Motor neuron (in vitro differentiated cells): ENCODE results near the gene POLN. TPM values are rescaled to one million over a fixed set of nuclear protein-coding genes. Genes with fewer than 3 reads are reported as not detected.

Experiments
- ATAC-seq, 8 experiments: fragments of 200-7000 bp; cut with Tn5 transposase; replicated peaks in 6 of 8; 2 replicates each; pipeline ENCODE4 v1.8.0; 2021; ENCODE audit warnings: mild to moderate bottlenecking in 8 of 8, moderate library complexity in 8 of 8
- H3K27ac ChIP-seq, 2 donors: fragments of 250-450 bp; sonication (Bioruptor Pico); 2 replicates each; pipeline ENCODE4 v1.9.0; 2021; ENCODE audit warnings: antibody characterized with exemption in 2 of 2, mild to moderate bottlenecking in 2 of 2, moderate library complexity in 1 of 2
- H3K4me1 ChIP-seq, 2 donors: fragments of 250-450 bp; sonication (Bioruptor Pico); replicated peaks in 1 of 2; 2 replicates each; pipeline ENCODE4 v1.6.1; 2021; ENCODE audit warnings: antibody characterized with exemption in 2 of 2, mild to moderate bottlenecking in 2 of 2, moderate library complexity in 1 of 2
- H3K4me3 ChIP-seq, 5 donors: fragments of 250-450 bp; sonication (Bioruptor Pico); 2 replicates each; pipeline ENCODE4 v1.9.0; 2021; ENCODE audit warnings: antibody characterized with exemption in 5 of 5, mild to moderate bottlenecking in 5 of 5, moderate library complexity in 4 of 5
- WGBS, 10 experiments: fragments of 450-650 bp; shearing (Covaris generic); methylation state at CpG; one replicate each; pipeline ENCODE4 v1.0.0; 2022; 5-methylcytosine and 5-hydroxymethylcytosine counted together
- in situ Hi-C, 9 experiments: fragments of 400-800 bp; cut with MboI; loops; one replicate each; pipeline ENCODE4 v1.15.0; 2021; ENCODE audit warnings: low sequenced_read_pairs in 9 of 9, low pct_unique_long_range_greater_than_20kb in 2 of 9; ENCODE audit not compliant: unreplicated experiment in 9 of 9
- total RNA-seq, 8 experiments: library from RNA; unstranded; fragments of 300-600 nt; gene quantifications; 2 replicates each; pipeline versions ENCODE4 v1.2.3 to v1.2.4, GENCODE V29; 2022

Gene POLN
- total RNA-seq, 8 experiments from 2014 or later: 0.81 to 5.3 (median 2.7) TPM

- in situ Hi-C loops: no loop called here
- H3K4me1 ChIP-seq: peaks cover 31 to 51% of the 10 kb centered on the region in 2 donors
- H3K27ac ChIP-seq: peak overlapping the region in 1 of 2 donors; percentile 80
- no peak overlapping the region for H3K4me3 ChIP-seq
- peak in 6 of 8 experiments; percentile 7 to 68 (median 61) for ATAC-seq
- 0 to 55% (median 37%) methylated on average over 1 to 7 of the region's 16 CpGs; no CpG with 5 or more reads in 5 of the 10 experiments for WGBS, 10 experiments
These were observed 170.5 kb downstream of the POLN start for GRCh38 chr4:2071252-2071911.

GRCh38 chr4:2070421-2071251 is 171.3 kb downstream of the POLN start:
- peak overlapping the region in 1 of 2 donors; percentile 80 for H3K27ac ChIP-seq
- WGBS, 10 experiments: 40 to 100% (median 92%) methylated on average over 1 to 7 of the region's 22 CpGs; no CpG with 5 or more reads in 3 of the 10 experiments
- no peak for ATAC-seq
- peaks cover 31 to 51% of the 10 kb centered on the region in 2 donors for H3K4me1 ChIP-seq
- no peak overlapping the region for H3K4me3 ChIP-seq
- in situ Hi-C loops: no loop called here

- Histone ChIP-seq H3K4me1 (peaks cover 31 to 51% of the 10 kb centered on the region in 2 donors), H3K4me3 (no peak overlapping the region), H3K27ac (no peak overlapping the region)
- ATAC-seq: no peak
- in situ Hi-C loops: no loop called here
- 40 to 67% (median 60%) methylated on average over 1 to 7 of the region's 14 CpGs; no CpG with 5 or more reads in 7 of the 10 experiments for WGBS, 10 experiments
These were observed 171.9 kb downstream of the POLN start for GRCh38 chr4:2069986-2070385.

GRCh38 chr4:2069161-2069971 is 172.6 kb downstream of the POLN start:
- Histone ChIP-seq H3K4me1 (peaks cover 31 to 54% of the 10 kb centered on the region in 2 donors), H3K4me3 (no peak overlapping the region), H3K27ac (no peak overlapping the region)
- WGBS, 10 experiments: no CpG with 5 or more reads among the region's 17 CpGs
- ATAC-seq: no peak
- in situ Hi-C loops: no loop called here

GRCh38 chr4:2068566-2068965 is 173.4 kb downstream of the POLN start:
- in situ Hi-C loops: no loop called here
- ATAC-seq: no peak
- WGBS, 10 experiments: 95 to 100% methylated on average over 2 to 4 of the region's 11 CpGs; no CpG with 5 or more reads in 8 of the 10 experiments
- Histone ChIP-seq H3K4me3 (no peak overlapping the region), H3K27ac (no peak overlapping the region), H3K4me1 (peaks cover 27 to 46% of the 10 kb centered on the region in 2 donors)

GRCh38 chr4:2068198-2068470 is 173.8 kb downstream of the POLN start:
- H3K4me3 ChIP-seq: no peak overlapping the region
- no peak overlapping the region for H3K27ac ChIP-seq
- no peak for ATAC-seq
- WGBS, 10 experiments: 85 to 98% (median 95%) methylated on average over 4 to 12 of the region's 13 CpGs; no CpG with 5 or more reads in 3 of the 10 experiments
- in situ Hi-C loops: no loop called here
- H3K4me1 ChIP-seq: peaks cover 24 to 41% of the 10 kb centered on the region in 2 donors

- H3K4me3 ChIP-seq: no peak overlapping the region
- WGBS, 10 experiments: 43 to 86% (median 80%) methylated on average over 1 to 9 of the region's 26 CpGs; no CpG with 5 or more reads in 4 of the 10 experiments
- H3K4me1 ChIP-seq: peaks cover 19 to 39% of the 10 kb centered on the region in 2 donors
- no peak for ATAC-seq
- in situ Hi-C loops: no loop called here
- H3K27ac ChIP-seq: no peak overlapping the region
These were observed 174.3 kb downstream of the POLN start for GRCh38 chr4:2067446-2068197.

GRCh38 chr4:2066571-2067445 is 175.1 kb downstream of the POLN start:
- no peak overlapping the region for H3K27ac ChIP-seq
- 78 to 100% (median 100%) methylated on average over 1 to 3 of the region's 29 CpGs; no CpG with 5 or more reads in 7 of the 10 experiments for WGBS, 10 experiments
- peaks cover 12 to 36% of the 10 kb centered on the region in 2 donors for H3K4me1 ChIP-seq
- H3K4me3 ChIP-seq: no peak overlapping the region
- no peak for ATAC-seq
- in situ Hi-C loops: no loop called here

- peaks cover 12 to 36% of the 10 kb centered on the region in 2 donors for H3K4me1 ChIP-seq
- WGBS, 10 experiments: 92 to 100% (median 100%) methylated on average over 1 to 5 of the region's 15 CpGs; no CpG with 5 or more reads in 6 of the 10 experiments
- no peak overlapping the region for H3K27ac ChIP-seq
- in situ Hi-C loops: no loop called here
- H3K4me3 ChIP-seq: no peak overlapping the region
- ATAC-seq: no peak
These were observed 175.8 kb downstream of the POLN start for GRCh38 chr4:2066011-2066551.

- in situ Hi-C loops: no loop called here
- 62 to 100% (median 83%) methylated on average over 1 to 12 of the region's 24 CpGs; no CpG with 5 or more reads in 3 of the 10 experiments for WGBS, 10 experiments
- H3K27ac ChIP-seq: no peak overlapping the region
- ATAC-seq: no peak
- H3K4me1 ChIP-seq: peaks cover 12 to 31% of the 10 kb centered on the region in 2 donors
- H3K4me3 ChIP-seq: no peak overlapping the region
These were observed 176.6 kb downstream of the POLN start for GRCh38 chr4:2065106-2065930.
